Trophoblast cell (in vitro differentiated cells and primary cell): ENCODE measurements around the gene THADA.

Experiments
- DNase-seq, 2 donors: peaks; one replicate each; pipeline ENCODE4 v3.0.0-alpha.2; 2016
- H2AFZ ChIP-seq: 2 replicates; pipeline ENCODE4 v1.6.1; 2013; ENCODE audit warnings: low read length, moderate library complexity, mild to moderate bottlenecking; ENCODE audit not compliant: insufficient read depth, poor library complexity
- H2AK5ac ChIP-seq: 2 replicates; pipeline ENCODE4 v1.6.1; 2013; ENCODE audit warnings: mild to moderate bottlenecking, low read length
- H2BK120ac ChIP-seq: 2 replicates; pipeline ENCODE4 v1.6.1; 2013; ENCODE audit warnings: low read length, mild to moderate bottlenecking, moderate library complexity; ENCODE audit not compliant: insufficient read depth, poor library complexity
- H2BK12ac ChIP-seq: 2 replicates; pipeline ENCODE4 v1.6.1; 2013; ENCODE audit warnings: mild to moderate bottlenecking, low read length, moderate library complexity
- H2BK5ac ChIP-seq: 2 replicates; pipeline ENCODE4 v1.6.1; 2013; ENCODE audit warnings: low read length, low read depth, moderate library complexity, mild to moderate bottlenecking; ENCODE audit not compliant: poor library complexity
- H3K14ac ChIP-seq: 2 replicates; pipeline ENCODE4 v1.6.1; 2013; ENCODE audit warnings: mild to moderate bottlenecking, low read length
- H3K18ac ChIP-seq: 2 replicates; pipeline ENCODE4 v1.6.1; 2013; ENCODE audit warnings: mild to moderate bottlenecking, low read length
- H3K23ac ChIP-seq: 2 replicates; pipeline ENCODE4 v1.6.1; 2013; ENCODE audit warnings: low read length
- H3K27ac ChIP-seq: 2 replicates; pipeline ENCODE4 v1.5.1; 2013; ENCODE audit warnings: low read depth, mild to moderate bottlenecking, inconsistent platforms, low read length, moderate library complexity
- H3K27me3 ChIP-seq: 2 replicates; pipeline ENCODE4 v1.6.1; 2013; ENCODE audit warnings: inconsistent platforms, mild to moderate bottlenecking, low read length, moderate library complexity; ENCODE audit not compliant: insufficient read depth
- H3K36me3 ChIP-seq, 2 experiments: 1 replicate in 1 of 2; 2 replicates in 1 of 2; pipeline ENCODE4 v1.6.1; 2013; ENCODE audit warnings: low read length in 2 of 2, mild to moderate bottlenecking in 2 of 2, moderate library complexity in 1 of 2; ENCODE audit not compliant: insufficient read depth in 2 of 2, control insufficient read depth in 1 of 2
- H3K4ac ChIP-seq: 2 replicates; pipeline ENCODE4 v1.6.1; 2013; ENCODE audit warnings: low read depth, mild to moderate bottlenecking, low read length, moderate library complexity
- H3K4me1 ChIP-seq, 2 experiments: 1 replicate in 1 of 2; 2 replicates in 1 of 2; pipeline ENCODE4 v1.6.1; 2013; ENCODE audit warnings: low read length in 2 of 2, mild to moderate bottlenecking in 2 of 2, moderate library complexity in 1 of 2; ENCODE audit not compliant: insufficient read depth in 2 of 2, control insufficient read depth in 1 of 2
- H3K4me2 ChIP-seq: 2 replicates; pipeline ENCODE4 v1.6.1; 2013; ENCODE audit warnings: inconsistent platforms, mild to moderate bottlenecking, low read length, moderate library complexity
- H3K4me3 ChIP-seq: 2 replicates; pipeline ENCODE4 v1.5.1; 2013; ENCODE audit warnings: mild to moderate bottlenecking, low read depth, low read length, inconsistent platforms
- H3K79me1 ChIP-seq: one replicate; pipeline ENCODE4 v1.6.1; 2013; ENCODE audit warnings: low read length
- H3K79me2 ChIP-seq: 2 replicates; pipeline ENCODE4 v1.6.1; 2013; ENCODE audit warnings: low read length, mild to moderate bottlenecking; ENCODE audit not compliant: control insufficient read depth, insufficient read depth, poor library complexity
- H3K9ac ChIP-seq: 2 replicates; pipeline ENCODE4 v1.6.1; 2013; ENCODE audit warnings: mild to moderate bottlenecking, low read length
- H3K9me3 ChIP-seq: 2 replicates; pipeline ENCODE4 v1.6.1; 2013; ENCODE audit warnings: low read depth, mild to moderate bottlenecking, control low read depth, inconsistent platforms, low read length; ENCODE audit not compliant: insufficient read depth
- H4K12ac ChIP-seq: 2 replicates; pipeline ENCODE4 v1.6.1; 2013; ENCODE audit warnings: low read depth, mild to moderate bottlenecking, low read length, moderate library complexity
- H4K8ac ChIP-seq: 2 replicates; pipeline ENCODE4 v1.6.1; 2013; ENCODE audit warnings: low read depth, mild to moderate bottlenecking, low read length, moderate library complexity
- H4K91ac ChIP-seq: one replicate; pipeline ENCODE4 v1.6.1; 2013; ENCODE audit warnings: low read depth, mild to moderate bottlenecking, low read length, moderate library complexity
- WGBS: extraction: QIAGEN DNeasy Blood & Tissue Kit; methylation state at CpG from one replicate; pipeline ENCODE4 v1.1.7; 2013; ENCODE audit warnings: missing lambda C conversion rate; ENCODE audit not compliant: insufficient read length, insufficient coverage; ENCODE audit errors: extremely low coverage; 5-methylcytosine and 5-hydroxymethylcytosine counted together

The THADA gene

DNA sequence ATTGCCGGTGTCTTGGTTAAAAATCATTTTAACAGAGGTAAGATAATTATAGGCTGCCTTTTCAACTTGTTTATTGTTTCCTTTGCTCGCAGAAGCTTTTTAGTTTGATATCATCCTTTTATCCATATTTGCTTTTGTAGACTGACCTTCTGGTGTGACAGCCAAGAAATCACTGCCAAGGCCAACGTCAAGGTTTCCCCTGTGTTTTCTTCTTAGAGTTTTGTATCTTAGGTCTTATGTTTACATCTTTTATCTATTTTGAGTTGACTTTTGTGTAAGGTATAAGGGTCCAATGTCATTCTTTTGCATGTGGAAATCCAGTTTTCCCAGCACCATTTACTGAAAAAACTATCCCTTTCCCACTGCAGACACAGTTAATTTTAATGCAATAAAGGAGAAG lies 240.4 kb downstream of the THADA start:
- Histone ChIP-seq H4K91ac (no peak overlapping the region), H3K4me2 (no peak overlapping the region), H3K14ac (no peak overlapping the region), H3K27ac (no peak overlapping the region), H3K4me3 (no peak overlapping the region), H2BK5ac (no peak overlapping the region), H3K79me1 (peaks cover under 1% of the 10 kb centered on the region), H3K23ac (no peak overlapping the region), H2AK5ac (no peak overlapping the region), H4K8ac (no peak overlapping the region), H3K36me3 (no peaks in the 10 kb centered on the region), H2AFZ (no peak overlapping the region), H3K4me1 (peaks cover 0 to 1% of the 10 kb centered on the region in 2 experiments), H3K27me3 (no peaks in the 10 kb centered on the region), H4K12ac (no peak overlapping the region), H2BK120ac (no peak overlapping the region), H2BK12ac (no peak overlapping the region), H3K79me2 (no peaks in the 10 kb centered on the region), H3K9me3 (no peaks in the 10 kb centered on the region), H3K4ac (no peak overlapping the region), H3K18ac (no peak overlapping the region), H3K9ac (no peak overlapping the region)
- no CpG with 5 or more reads among the region's 3 CpGs for WGBS
- no peak for DNase-seq

DNA sequence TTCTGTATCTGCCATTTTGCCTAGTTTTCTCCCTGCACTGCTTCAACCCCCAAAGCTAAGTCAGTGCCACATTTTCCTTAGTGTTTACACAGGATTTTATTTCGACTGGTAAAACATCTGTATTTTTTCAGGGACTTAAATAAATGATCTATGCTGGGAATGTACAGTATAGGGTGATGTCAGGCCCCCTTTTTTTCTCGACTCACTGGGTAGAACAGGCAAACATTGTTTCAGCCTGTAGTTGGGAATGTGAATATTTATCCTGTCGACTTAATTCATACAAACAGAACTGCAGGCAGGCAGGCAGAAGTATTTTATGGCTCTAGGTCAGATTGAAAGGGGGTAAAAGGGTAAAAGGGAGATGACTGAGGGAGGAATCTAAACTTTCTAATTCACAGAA lies 245.9 kb downstream of the THADA start:
- Histone ChIP-seq H3K4me2 (no peak overlapping the region), H4K91ac (no peak overlapping the region)
- no CpG with 5 or more reads among the region's 3 CpGs for WGBS

DNA sequence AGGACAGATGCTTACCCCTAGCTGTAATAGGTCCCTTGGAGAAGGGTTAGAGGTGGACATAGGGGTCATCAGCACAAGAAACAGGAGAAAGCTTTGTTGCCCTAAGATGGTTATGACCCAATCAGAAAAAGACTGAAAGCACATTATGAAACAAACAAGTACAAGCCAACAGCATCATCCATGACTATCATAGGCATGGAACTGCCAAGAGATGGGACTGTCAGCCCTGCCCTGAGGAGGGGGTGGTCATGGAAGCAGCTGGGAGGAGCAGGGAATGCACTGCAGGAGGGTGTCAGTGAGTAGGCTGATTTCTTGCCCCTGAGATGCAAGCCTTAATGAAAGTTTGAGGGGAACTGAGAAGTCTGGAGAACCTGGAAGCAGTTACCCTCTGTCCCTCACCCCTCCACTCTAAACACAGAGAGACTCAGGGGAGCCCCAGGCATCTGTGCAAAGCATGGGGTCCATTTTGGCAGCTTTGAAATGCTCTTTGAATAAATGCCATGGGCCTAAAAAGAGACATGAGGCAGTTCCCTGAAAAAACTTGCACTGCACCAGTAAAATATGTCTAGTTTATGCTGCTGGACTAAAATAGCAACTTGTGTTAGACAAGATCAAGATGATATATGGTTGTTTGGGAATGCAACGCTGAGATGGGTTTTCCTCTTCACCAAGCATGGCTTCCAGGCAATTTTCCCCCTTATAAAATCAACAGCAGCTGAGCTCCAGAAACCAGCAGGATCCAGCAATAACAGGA lies 246.8 kb downstream of the THADA start:
- H2AK5ac ChIP-seq = peak overlapping the region; percentile 11
- H4K12ac ChIP-seq = no peak overlapping the region
- peak overlapping the region; percentile 90 for H3K27ac ChIP-seq
- no peak overlapping the region for H3K4me3 ChIP-seq
- H3K4me1 ChIP-seq = peaks cover 19 to 33% of the 10 kb centered on the region in 2 experiments
- H3K79me1 ChIP-seq = peaks cover 33% of the 10 kb centered on the region
- no peak for DNase-seq
- H3K4me2 ChIP-seq = no peak overlapping the region
- H3K23ac ChIP-seq = no peak overlapping the region
- H3K18ac ChIP-seq = no peak overlapping the region
- peak overlapping the region; percentile 35 for H2BK120ac ChIP-seq
- H3K79me2 ChIP-seq = peaks cover 2% of the 10 kb centered on the region
- peak overlapping the region; percentile 8 for H4K8ac ChIP-seq
- no peak overlapping the region for H3K4ac ChIP-seq
- peak overlapping the region; percentile 49 for H3K14ac ChIP-seq
- H3K36me3 ChIP-seq = no peaks in the 10 kb centered on the region
- peak overlapping the region; percentile 15 for H2BK12ac ChIP-seq
- no peak overlapping the region for H3K9ac ChIP-seq
- H2AFZ ChIP-seq = no peak overlapping the region
- peak overlapping the region; percentile 23 for H2BK5ac ChIP-seq
- no CpG with 5 or more reads among the region's 1 CpG for WGBS
- no peaks in the 10 kb centered on the region for H3K9me3 ChIP-seq
- peak overlapping the region; percentile 72 for H4K91ac ChIP-seq
- H3K27me3 ChIP-seq = no peaks in the 10 kb centered on the region

More for the DNA sequence above, 245.9 kb downstream of the THADA start:
- peaks cover 2% of the 10 kb centered on the region for H3K79me2 ChIP-seq
- no peak overlapping the region for H2BK12ac ChIP-seq
- no peak overlapping the region for H4K8ac ChIP-seq
- H3K23ac ChIP-seq = no peak overlapping the region
- no peak overlapping the region for H4K12ac ChIP-seq
- no peak overlapping the region for H2AK5ac ChIP-seq
- no peak for DNase-seq
- no peak overlapping the region for H3K14ac ChIP-seq
- no peak overlapping the region for H3K9ac ChIP-seq
- no peak overlapping the region for H2AFZ ChIP-seq
- no peaks in the 10 kb centered on the region for H3K36me3 ChIP-seq
- peak overlapping the region; percentile 67 for H3K27ac ChIP-seq
- no peak overlapping the region for H3K4ac ChIP-seq
- H3K4me3 ChIP-seq = no peak overlapping the region
- H3K18ac ChIP-seq = no peak overlapping the region
- H2BK5ac ChIP-seq = no peak overlapping the region
- peaks cover 31% of the 10 kb centered on the region for H3K79me1 ChIP-seq
- H3K27me3 ChIP-seq = no peaks in the 10 kb centered on the region
- no peaks in the 10 kb centered on the region for H3K9me3 ChIP-seq
- peaks cover 17 to 28% of the 10 kb centered on the region in 2 experiments for H3K4me1 ChIP-seq
- H2BK120ac ChIP-seq = no peak overlapping the region

DNA sequence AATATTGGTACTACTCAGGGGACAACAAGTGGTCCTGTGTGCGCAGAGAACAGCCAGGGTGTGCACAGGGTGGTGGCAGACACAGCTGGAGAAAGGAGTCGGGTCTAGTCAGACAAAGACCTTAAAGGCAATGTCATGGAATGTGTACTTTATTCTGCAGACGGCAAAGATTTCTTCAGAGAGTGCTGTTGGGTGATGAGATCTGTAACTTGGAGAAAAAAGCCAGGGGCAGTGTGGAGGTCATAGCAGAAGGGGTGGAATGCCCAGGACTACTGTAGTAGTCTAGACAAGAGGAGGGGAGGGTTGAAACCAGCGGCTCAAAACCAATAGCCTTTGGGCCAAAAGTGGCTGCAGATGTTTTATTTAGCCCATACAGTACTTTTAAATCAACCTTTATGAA lies 248.1 kb downstream of the THADA start:
- H3K18ac ChIP-seq = no peak overlapping the region
- no peaks in the 10 kb centered on the region for H3K9me3 ChIP-seq
- no CpG with 5 or more reads among the region's 4 CpGs for WGBS

More for the DNA sequence above, 248.1 kb downstream of the THADA start:
- H4K91ac ChIP-seq = peak overlapping the region; percentile 100
- peaks cover 2% of the 10 kb centered on the region for H3K79me2 ChIP-seq
- peak overlapping the region; percentile 90 for H3K27ac ChIP-seq
- H3K23ac ChIP-seq = no peak overlapping the region
- H3K4me2 ChIP-seq = no peak overlapping the region
- peaks cover 21 to 38% of the 10 kb centered on the region in 2 experiments for H3K4me1 ChIP-seq
- peak overlapping the region; percentile 89 for H4K8ac ChIP-seq
- H2BK5ac ChIP-seq = peak overlapping the region; percentile 97
- no peak overlapping the region for H3K4me3 ChIP-seq
- H2BK12ac ChIP-seq = no peak overlapping the region
- H3K27me3 ChIP-seq = no peaks in the 10 kb centered on the region
- H3K36me3 ChIP-seq = no peaks in the 10 kb centered on the region
- H4K12ac ChIP-seq = peak overlapping the region; percentile 69
- no peak overlapping the region for H3K14ac ChIP-seq
- H3K79me1 ChIP-seq = peaks cover 40% of the 10 kb centered on the region
- no peak overlapping the region for H3K4ac ChIP-seq
- peak overlapping the region; percentile 98 for H2BK120ac ChIP-seq
- no peak overlapping the region for H2AFZ ChIP-seq
- no peak for DNase-seq
- H2AK5ac ChIP-seq = no peak overlapping the region
- H3K9ac ChIP-seq = no peak overlapping the region
